WERI-Rb-1 (cell line): ENCODE results near the gene FHOD3.

Experiments
- DNase-seq: peaks from one replicate; pipeline ENCODE4 v3.0.0-alpha.2; 2020
- H3K27ac ChIP-seq: fragments of 250-450 bp; sonication (Bioruptor Pico); 2 replicates; pipeline ENCODE4 v1.5.1; 2020; ENCODE audit warnings: mild to moderate bottlenecking, moderate library complexity
- H3K27me3 ChIP-seq: fragments of 250-450 bp; sonication (Bioruptor Pico); 2 replicates; pipeline ENCODE4 v1.5.1; 2021; ENCODE audit warnings: mild to moderate bottlenecking, low read depth, moderate library complexity; ENCODE audit not compliant: insufficient read depth, severe bottlenecking
- H3K36me3 ChIP-seq: fragments of 250-450 bp; sonication (Bioruptor Pico); 2 replicates; pipeline ENCODE4 v1.5.1; 2020; ENCODE audit warnings: mild to moderate bottlenecking, moderate library complexity
- H3K4me3 ChIP-seq: 2 replicates; pipeline ENCODE4 v1.5.1; 2011; ENCODE audit warnings: low read depth, mild to moderate bottlenecking, control low read depth, low read length
- H3K9me3 ChIP-seq: fragments of 250-450 bp; sonication (Bioruptor Pico); 2 replicates; pipeline ENCODE4 v1.5.1; 2021; ENCODE audit warnings: mild to moderate bottlenecking, moderate library complexity; ENCODE audit not compliant: severe bottlenecking
- CTCF ChIP-seq: IDR thresholded peaks from 2 replicates; pipeline ENCODE4 v1.5.1; 2011; ENCODE audit warnings: low read depth, mild to moderate bottlenecking, control low read depth, inconsistent platforms, low read length

Gene FHOD3

GRCh38 chr18:36403896-36404820 is 106.6 kb downstream of the FHOD3 start:
- H3K4me3 ChIP-seq, result no peak overlapping the region
- no peaks in the 10 kb centered on the region for H3K27me3 ChIP-seq
- TF ChIP-seq CTCF, result no peak
- H3K27ac ChIP-seq, result no peak overlapping the region
- peak; percentile 68 for DNase-seq
- H3K9me3 ChIP-seq, result no peaks in the 10 kb centered on the region
- no peaks in the 10 kb centered on the region for H3K36me3 ChIP-seq

GRCh38 chr18:36405611-36406010 is 108.1 kb downstream of the FHOD3 start:
- no peak overlapping the region for H3K27ac ChIP-seq
- H3K9me3 ChIP-seq, result no peaks in the 10 kb centered on the region
- H3K36me3 ChIP-seq, result no peaks in the 10 kb centered on the region
- TF ChIP-seq CTCF, result no peak
- no peak for DNase-seq
- no peak overlapping the region for H3K4me3 ChIP-seq
- H3K27me3 ChIP-seq, result no peaks in the 10 kb centered on the region

- TF ChIP-seq CTCF, result no peak
These were observed 109.3 kb downstream of the FHOD3 start for GRCh38 chr18:36406805-36407204.

GRCh38 chr18:36408606-36409005 is 111.1 kb downstream of the FHOD3 start:
- H3K27ac ChIP-seq, result no peak overlapping the region
- no peak for TF ChIP-seq CTCF
- no peaks in the 10 kb centered on the region for H3K9me3 ChIP-seq
- H3K4me3 ChIP-seq, result no peak overlapping the region
- H3K27me3 ChIP-seq, result no peaks in the 10 kb centered on the region
- no peaks in the 10 kb centered on the region for H3K36me3 ChIP-seq
- DNase-seq, result no peak

More at GRCh38 chr18:36406805-36407204, 109.3 kb downstream of the FHOD3 start:
- Histone ChIP-seq H3K27ac (no peak overlapping the region), H3K36me3 (no peaks in the 10 kb centered on the region), H3K9me3 (no peaks in the 10 kb centered on the region), H3K4me3 (no peak overlapping the region), H3K27me3 (no peaks in the 10 kb centered on the region)
- DNase-seq, result no peak

- no peak for DNase-seq
- TF ChIP-seq CTCF, result no peak
- H3K36me3 ChIP-seq, result no peaks in the 10 kb centered on the region
These were observed 112.3 kb downstream of the FHOD3 start for GRCh38 chr18:36409779-36410178.

GRCh38 chr18:36410346-36410745 is 112.8 kb downstream of the FHOD3 start:
- H3K36me3 ChIP-seq, result no peaks in the 10 kb centered on the region
- no peak for TF ChIP-seq CTCF
- DNase-seq, result no peak
- no peaks in the 10 kb centered on the region for H3K9me3 ChIP-seq
- no peak overlapping the region for H3K27ac ChIP-seq
- no peak overlapping the region for H3K4me3 ChIP-seq
- H3K27me3 ChIP-seq, result no peaks in the 10 kb centered on the region

More at GRCh38 chr18:36409779-36410178, 112.3 kb downstream of the FHOD3 start:
- Histone ChIP-seq H3K9me3 (no peaks in the 10 kb centered on the region), H3K27ac (no peak overlapping the region), H3K4me3 (no peak overlapping the region), H3K27me3 (no peaks in the 10 kb centered on the region)
